Muscle layer of colon (tissue), 2 donors: ENCODE measurements around the gene ETV2.
"Not testable (repeated sequence)": the region's sequence is repeated elsewhere in the genome, so short reads cannot be mapped to it uniquely, and the experiment has no call there.

Experiments used
- H3K27ac ChIP-seq: one replicate; pipeline ENCODE4 v1.7.0; 2013; ENCODE audit warnings: low read depth, mild to moderate bottlenecking, low read length, moderate library complexity
- H3K27me3 ChIP-seq, 2 donors: one replicate each; pipeline ENCODE4 v1.7.0; 2013; ENCODE audit warnings: low read length in 2 of 2, mild to moderate bottlenecking in 2 of 2; ENCODE audit not compliant: insufficient read depth in 2 of 2, control insufficient read depth in 1 of 2
- H3K36me3 ChIP-seq: one replicate; pipeline ENCODE4 v1.7.0; 2013; ENCODE audit warnings: mild to moderate bottlenecking, low read length; ENCODE audit not compliant: insufficient read depth
- H3K4me1 ChIP-seq: one replicate; pipeline ENCODE4 v1.7.0; 2013; ENCODE audit warnings: mild to moderate bottlenecking, low read length; ENCODE audit not compliant: insufficient read depth
- H3K4me3 ChIP-seq, 2 donors: one replicate each; pipeline ENCODE4 v1.7.0; 2013; ENCODE audit warnings: low read length in 2 of 2, low read depth in 1 of 2, mild to moderate bottlenecking in 1 of 2, moderate library complexity in 1 of 2
- H3K9ac ChIP-seq: one replicate; pipeline ENCODE4 v1.7.0; 2013; ENCODE audit warnings: low read length
- H3K9me3 ChIP-seq: one replicate; pipeline ENCODE4 v1.7.0; 2013; ENCODE audit warnings: mild to moderate bottlenecking, low read length
- donor health status: abdominal sarcoma.
- donor health status: Adenocarcinoma of cecum.

ETV2 gene

GRCh38 chr19:35645680-35646511, 4.4 kb downstream of the ETV2 start:
- Histone ChIP-seq H3K4me3 (no peak overlapping the region), H3K27me3 (no peaks in the 10 kb centered on the region), H3K9ac (no peak overlapping the region), H3K36me3 (peaks cover 8% of the 10 kb centered on the region), H3K27ac (no peak overlapping the region), H3K9me3 (no peaks in the 10 kb centered on the region), H3K4me1 (peaks cover 19% of the 10 kb centered on the region)

DNA sequence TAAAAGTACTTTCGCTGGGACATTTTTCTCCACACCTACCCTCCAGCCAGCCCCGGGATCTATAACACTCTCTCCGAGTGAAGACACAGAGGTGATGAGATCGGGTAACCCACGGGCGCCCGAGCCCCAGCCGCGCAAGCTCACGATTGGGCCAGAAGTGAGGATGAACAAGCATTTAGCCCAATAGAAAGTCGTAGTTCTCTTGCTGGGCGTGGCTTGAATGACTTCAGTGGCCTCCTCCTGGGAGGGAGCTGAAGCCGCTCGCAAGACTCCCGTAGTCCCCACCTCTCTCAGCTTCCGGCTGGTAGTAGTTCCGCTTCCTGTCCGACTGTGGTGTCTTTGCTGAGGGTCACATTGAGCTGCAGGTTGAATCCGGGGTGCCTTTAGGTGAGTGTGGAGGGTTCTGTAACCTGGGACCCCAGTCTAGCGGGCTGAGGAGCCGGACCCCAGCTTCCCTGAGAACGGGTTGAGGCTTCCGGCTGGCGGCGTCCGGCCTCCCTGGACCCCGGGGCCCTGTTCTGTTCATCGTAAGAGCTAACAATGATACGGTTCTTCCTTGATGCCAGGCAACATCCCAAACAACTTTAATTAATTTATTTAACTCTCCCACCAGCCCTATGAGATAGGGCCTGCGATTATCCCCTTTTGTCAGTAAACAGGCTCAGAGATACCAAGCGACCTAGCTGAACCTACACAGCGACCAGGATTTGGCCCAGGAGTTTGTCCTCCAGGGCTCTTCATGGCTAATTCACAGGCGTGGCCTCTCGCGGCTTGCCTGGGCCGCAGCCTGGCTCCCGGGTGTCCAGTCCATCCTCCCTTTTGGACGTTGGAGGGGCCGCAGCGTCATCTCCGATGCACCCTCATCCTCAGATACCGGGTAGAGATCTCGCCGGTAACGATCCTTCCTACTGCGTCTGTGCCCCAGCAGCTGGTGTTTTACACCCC, 6.7 kb downstream of the ETV2 start, which contains the start of gene COX6B1:
TSS of gene COX6B1 (plus strand) at position 307 of the 945 bp plus-strand sequence. CDS start 2,921 bp downstream, outside the sequence.
- H3K27me3 ChIP-seq: no peaks in the 10 kb centered on the region
- H3K27ac ChIP-seq: peak within 1 kb of the TSS; percentile 90
- peak within 1 kb of the TSS; percentile 93 for H3K9ac ChIP-seq
- H3K4me1 ChIP-seq: peaks cover 12% of the 10 kb centered on the region
- no peaks in the 10 kb centered on the region for H3K9me3 ChIP-seq
- peak within 1 kb of the TSS; percentile 60 to 88 for H3K4me3 ChIP-seq
- peaks cover 8% of the 10 kb centered on the region for H3K36me3 ChIP-seq

- Histone ChIP-seq H3K9ac (no peak overlapping the region), H3K4me1 (peaks cover 12% of the 10 kb centered on the region), H3K27me3 (no peaks in the 10 kb centered on the region), H3K9me3 (no peaks in the 10 kb centered on the region), H3K4me3 (no peak overlapping the region), H3K36me3 (peaks cover 25% of the 10 kb centered on the region), H3K27ac (no peak overlapping the region)
Measured at GRCh38 chr19:35650581-35650980, 9.0 kb downstream of the ETV2 start.

- not testable (repeated sequence) for H3K9me3 ChIP-seq, H3K27me3 ChIP-seq, H3K27ac ChIP-seq, H3K4me3 ChIP-seq, H3K9ac ChIP-seq, H3K4me1 ChIP-seq
- peaks cover 55% of the 10 kb centered on the region for H3K36me3 ChIP-seq
Measured at GRCh38 chr19:35654828-35655227, 13.3 kb downstream of the ETV2 start.

GRCh38 chr19:35655600-35655999, 14.1 kb downstream of the ETV2 start:
- Histone ChIP-seq H3K27ac (no peak overlapping the region), H3K4me3 (no peak overlapping the region), H3K4me1 (no peaks in the 10 kb centered on the region), H3K27me3 (no peaks in the 10 kb centered on the region), H3K9me3 (no peaks in the 10 kb centered on the region), H3K9ac (no peak overlapping the region), H3K36me3 (peaks cover 53% of the 10 kb centered on the region)

GRCh38 chr19:35656700-35657099, 15.2 kb downstream of the ETV2 start:
- Histone ChIP-seq H3K36me3 (peaks cover 52% of the 10 kb centered on the region), H3K4me1 (no peaks in the 10 kb centered on the region), H3K27ac (no peak overlapping the region), H3K4me3 (no peak overlapping the region), H3K9me3 (no peaks in the 10 kb centered on the region), H3K9ac (no peak overlapping the region), H3K27me3 (no peaks in the 10 kb centered on the region)

GRCh38 chr19:35657904-35658700, 16.6 kb downstream of the ETV2 start:
- H3K27ac ChIP-seq: no peak overlapping the region
- H3K9me3 ChIP-seq: no peaks in the 10 kb centered on the region
- H3K27me3 ChIP-seq: no peaks in the 10 kb centered on the region
- no peak overlapping the region for H3K4me3 ChIP-seq
- no peaks in the 10 kb centered on the region for H3K4me1 ChIP-seq
- peaks cover 52% of the 10 kb centered on the region for H3K36me3 ChIP-seq
- no peak overlapping the region for H3K9ac ChIP-seq

- Histone ChIP-seq H3K27ac (no peak overlapping the region), H3K9me3 (no peaks in the 10 kb centered on the region), H3K9ac (no peak overlapping the region), H3K27me3 (no peaks in the 10 kb centered on the region), H3K36me3 (peaks cover 30% of the 10 kb centered on the region), H3K4me3 (no peak overlapping the region), H3K4me1 (no peaks in the 10 kb centered on the region)
Measured at GRCh38 chr19:35661995-35662340, 20.4 kb downstream of the ETV2 start.

DNA sequence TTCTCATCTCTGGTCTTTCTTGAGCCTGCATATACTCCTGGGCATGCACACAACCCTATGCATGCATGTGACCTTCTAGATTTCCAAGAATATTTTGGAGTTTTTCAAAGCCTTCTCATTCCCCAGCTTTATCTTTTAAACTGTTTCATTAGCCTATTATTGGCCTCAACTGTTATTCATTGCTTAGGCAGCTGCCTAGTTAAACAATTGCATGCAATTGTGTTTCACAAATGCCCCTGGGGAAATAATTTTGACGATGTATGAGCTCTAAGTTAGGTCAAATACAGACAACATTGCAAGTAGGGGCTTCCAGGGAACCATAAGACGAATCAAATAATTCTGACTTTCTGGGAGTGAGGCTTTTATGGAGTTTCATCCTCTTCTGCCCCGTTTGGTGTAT, 22.4 kb downstream of the ETV2 start:
- no peaks in the 10 kb centered on the region for H3K27me3 ChIP-seq
- no peak overlapping the region for H3K9ac ChIP-seq
- no peak overlapping the region for H3K4me3 ChIP-seq
- H3K27ac ChIP-seq: no peak overlapping the region
- no peaks in the 10 kb centered on the region for H3K9me3 ChIP-seq
- no peaks in the 10 kb centered on the region for H3K4me1 ChIP-seq
- peaks cover 13% of the 10 kb centered on the region for H3K36me3 ChIP-seq

- no peaks in the 10 kb centered on the region for H3K4me1 ChIP-seq
- peaks cover 10% of the 10 kb centered on the region for H3K36me3 ChIP-seq
- H3K27ac ChIP-seq: no peak overlapping the region
- H3K4me3 ChIP-seq: no peak overlapping the region
- H3K9me3 ChIP-seq: no peaks in the 10 kb centered on the region
- H3K27me3 ChIP-seq: no peaks in the 10 kb centered on the region
- H3K9ac ChIP-seq: no peak overlapping the region
Measured at GRCh38 chr19:35665157-35665556, 23.6 kb downstream of the ETV2 start.

GRCh38 chr19:35665604-35666003, 24.1 kb downstream of the ETV2 start:
- Histone ChIP-seq H3K27me3 (no peaks in the 10 kb centered on the region), H3K4me1 (no peaks in the 10 kb centered on the region), H3K27ac (no peak overlapping the region), H3K9ac (no peak overlapping the region), H3K4me3 (no peak overlapping the region), H3K9me3 (no peaks in the 10 kb centered on the region), H3K36me3 (peaks cover 8% of the 10 kb centered on the region)
